ENCODE data around the gene NAGPA.

- no peak for TF ChIP-seq CTCF (IDR thresholded peaks at IDR 0.05; ENCODE audit: insufficient read depth, low read length)
- no peak for TF ChIP-seq POLR2AphosphoS5 (IDR thresholded peaks at IDR 0.05; ENCODE audit: low read depth)
- TF ChIP-seq SPI1 (IDR thresholded peaks at IDR 0.05; ENCODE audit: borderline replicate concordance, low read depth) = no peak
- TF ChIP-seq REST (IDR thresholded peaks at IDR 0.05; ENCODE audit: insufficient replicate concordance, low read depth) = no peak
- no peak for TF ChIP-seq GABPA (IDR thresholded peaks at IDR 0.05; ENCODE audit: low read depth)
These were observed 51.5 kb downstream of the NAGPA start for GRCh38 chr16:4982056-4982867.
